Hepatocyte (in vitro differentiated cells): ENCODE measurements around the gene OLIG1.

ENCODE experiments used
- CTCF ChIP-seq: fragments of 200-600 bp; sonication (generic); IDR thresholded peaks from 2 replicates; pipeline ENCODE4 v1.5.1; 2016; ENCODE audit warnings: antibody characterized with exemption, mild to moderate bottlenecking; ENCODE audit not compliant: poor library complexity
- EZH2 ChIP-seq: fragments of 200-600 bp; sonication (generic); IDR thresholded peaks from 2 replicates; pipeline ENCODE4 v1.6.1; 2016; ENCODE audit warnings: antibody characterized with exemption, mild to moderate bottlenecking, borderline replicate concordance

GRCh38 chr21:33033961-33034413, 36.0 kb upstream of the OLIG1 start:
- TF ChIP-seq CTCF (no peak), EZH2 (no peak)
